HG02678 (cell line): ENCODE measurements around the gene CCDC92.

Experiments used
- ATAC-seq: cut with Tn5 transposase; IDR thresholded peaks from one replicate; pipeline ENCODE4 v1.9.1; 2021; ENCODE audit warnings: mild to moderate bottlenecking, moderate library complexity; ENCODE audit not compliant: unreplicated experiment

Gene CCDC92

GRCh38 chr12:123979566-123979965 is 6.9 kb upstream of the CCDC92 start:
- ATAC-seq: no peak

- no peak for ATAC-seq
These were observed 3.7 kb upstream of the CCDC92 start for GRCh38 chr12:123976227-123976826.

GRCh38 chr12:123973552-123974341 is 1.1 kb upstream of the CCDC92 start:
- peak; percentile 4 for ATAC-seq

GRCh38 chr12:123971770-123972456 is 718 bp downstream of the CCDC92 start:
- peak; percentile 9 for ATAC-seq

GRCh38 chr12:123971449-123971769 is 1.2 kb downstream of the CCDC92 start:
- no peak for ATAC-seq

GRCh38 chr12:123967121-123967586 is 5.5 kb downstream of the CCDC92 start:
- ATAC-seq: no peak

- ATAC-seq: no peak
These were observed 6.0 kb downstream of the CCDC92 start for GRCh38 chr12:123966596-123966995.

- ATAC-seq: no peak
These were observed 7.2 kb downstream of the CCDC92 start for GRCh38 chr12:123965382-123965781.

GRCh38 chr12:123963821-123964220 is 8.8 kb downstream of the CCDC92 start:
- ATAC-seq: no peak

GRCh38 chr12:123962513-123962912 is 10.1 kb downstream of the CCDC92 start:
- no peak for ATAC-seq

GRCh38 chr12:123961585-123962345 is 10.9 kb downstream of the CCDC92 start:
- no peak for ATAC-seq

- no peak for ATAC-seq
These were observed 11.8 kb downstream of the CCDC92 start for GRCh38 chr12:123960856-123961255.

- ATAC-seq: no peak
These were observed 12.4 kb downstream of the CCDC92 start for GRCh38 chr12:123960029-123960735.

GRCh38 chr12:123958876-123959275 is 13.8 kb downstream of the CCDC92 start:
- no peak for ATAC-seq

- ATAC-seq: no peak
These were observed 14.2 kb downstream of the CCDC92 start for GRCh38 chr12:123958462-123958861.

- no peak for ATAC-seq
These were observed 15.4 kb downstream of the CCDC92 start for GRCh38 chr12:123957196-123957595.

GRCh38 chr12:123956249-123956648 is 16.4 kb downstream of the CCDC92 start:
- ATAC-seq: no peak

GRCh38 chr12:123954647-123955350 is 17.8 kb downstream of the CCDC92 start:
- no peak for ATAC-seq

GRCh38 chr12:123952037-123952436 is 20.6 kb downstream of the CCDC92 start:
- no peak for ATAC-seq

- no peak for ATAC-seq
These were observed 21.2 kb downstream of the CCDC92 start for GRCh38 chr12:123951467-123951866.
